Vagina (tissue), 2 donors: ENCODE measurements around the gene ZNF296.

ENCODE experiments used
- CTCF ChIP-seq, 3 experiments: fragments of 450-650 bp in 2 of 3; fragments of 200-600 bp in 1 of 3; sonication (generic) in 1 of 3; IDR thresholded peaks; one replicate each; pipeline ENCODE4 v1.5.1; 2017 to 2019; ENCODE audit warnings: antibody characterized with exemption in 3 of 3, mild to moderate bottlenecking in 2 of 3, moderate library complexity in 2 of 3
- POLR2A ChIP-seq, 2 donors: fragments of 450-650 bp; IDR thresholded peaks; one replicate each; pipeline ENCODE4 v1.6.1; 2017; ENCODE audit warnings: antibody characterized with exemption in 2 of 2, mild to moderate bottlenecking in 2 of 2, moderate library complexity in 2 of 2

GRCh38 chr19:45117671-45118070 is 41.4 kb upstream of the ZNF296 start:
- no peak for TF ChIP-seq CTCF (IDR thresholded peaks at IDR 0.05)
- TF ChIP-seq POLR2A (IDR thresholded peaks at IDR 0.05), result no peak
